SKM-1 (cell line): ENCODE measurements around the gene SLC4A11.

Source experiments
- DNase-seq: peaks from one replicate; lab custom pipeline; 2025; ENCODE audit not compliant: unreplicated experiment; lab: John Stamatoyannopoulos, UW

Gene SLC4A11

DNA sequence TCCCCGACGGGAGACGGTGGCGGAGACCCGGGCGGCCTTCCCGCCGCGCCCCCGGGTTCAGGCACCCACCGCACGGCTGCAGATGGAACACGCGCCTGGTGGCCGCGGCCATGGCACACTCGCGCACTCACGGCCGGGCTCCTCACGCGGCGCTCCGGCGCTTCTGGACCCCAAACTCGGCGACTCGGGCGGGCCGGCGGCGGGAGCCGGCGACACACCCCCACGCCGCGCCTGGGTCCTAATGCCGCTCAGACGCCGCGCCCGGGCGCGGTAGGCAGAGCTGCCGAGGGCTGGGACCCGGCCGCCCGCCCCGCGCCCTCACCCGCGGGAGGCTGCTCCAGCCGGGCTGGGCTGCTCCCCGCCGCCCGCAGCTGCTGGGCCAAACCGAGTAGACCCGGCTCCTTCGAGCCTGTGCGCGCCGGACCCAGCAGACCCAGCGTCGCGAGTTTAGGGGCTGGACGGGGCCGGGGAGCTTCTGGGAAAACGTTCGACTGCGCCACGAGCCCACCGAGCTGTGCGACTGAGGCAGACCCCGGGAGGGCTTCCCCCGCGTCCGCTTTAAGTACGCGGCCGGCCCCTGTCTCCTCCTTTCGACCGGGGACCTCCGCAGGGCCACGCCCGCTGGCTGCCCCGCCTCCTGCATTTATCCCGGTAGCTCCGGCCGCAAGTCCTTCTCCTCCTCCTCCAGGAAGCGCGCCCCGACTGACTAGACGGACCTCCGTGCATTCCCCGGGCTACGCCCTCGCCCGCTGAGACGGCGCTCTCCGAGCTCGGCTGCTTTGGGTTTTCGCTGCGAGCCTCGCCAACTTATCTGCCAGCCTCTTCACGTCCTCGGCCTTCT is at the start of gene SLC4A11:
Gene SLC4A11 (minus strand): TSS at position 165 of the 841 bp plus-strand sequence. CDS start 53 bp downstream, at position 112.
- DNase-seq, result no peak

DNA sequence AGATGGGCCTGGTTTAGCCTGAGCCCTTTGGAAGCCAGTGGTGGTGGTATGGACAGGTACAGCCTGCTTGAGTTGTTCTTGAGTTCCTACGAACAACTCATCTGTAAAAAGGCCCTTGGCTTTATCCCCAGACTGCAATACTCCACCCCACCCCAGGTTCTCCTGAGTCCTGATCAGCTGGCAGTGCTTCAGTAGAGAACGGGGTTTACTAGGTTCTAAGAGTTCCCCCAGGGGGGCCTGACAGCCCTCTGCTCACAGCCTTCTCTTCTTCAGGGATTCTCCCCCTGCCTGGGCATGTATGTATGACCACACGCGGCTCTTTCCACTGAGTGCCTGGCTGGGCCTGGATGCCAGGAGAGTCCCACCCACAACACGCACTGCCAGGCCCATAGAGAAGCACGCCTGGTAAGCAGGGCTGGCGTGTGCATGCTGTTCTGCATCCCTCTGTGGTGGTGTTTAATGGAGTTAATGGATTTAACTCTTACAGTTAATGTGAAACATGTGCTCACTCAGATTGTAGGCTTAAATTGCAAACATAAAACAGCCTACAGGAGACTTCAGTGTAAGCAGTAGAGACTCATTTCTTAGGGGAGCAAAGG is 44.3 kb upstream of the SLC4A11 start:
- no peak for DNase-seq

GRCh38 chr20:3282271-3283221 is 43.6 kb upstream of the SLC4A11 start:
- no peak for DNase-seq

GRCh38 chr20:3281437-3281836 is 42.4 kb upstream of the SLC4A11 start:
- DNase-seq, result no peak

- DNase-seq, result no peak
Observed at GRCh38 chr20:3279761-3280160, 40.8 kb upstream of the SLC4A11 start.

- DNase-seq, result no peak
Observed at GRCh38 chr20:3277686-3278465, 38.9 kb upstream of the SLC4A11 start.

GRCh38 chr20:3276680-3277015 is 37.7 kb upstream of the SLC4A11 start:
- DNase-seq, result no peak

DNA sequence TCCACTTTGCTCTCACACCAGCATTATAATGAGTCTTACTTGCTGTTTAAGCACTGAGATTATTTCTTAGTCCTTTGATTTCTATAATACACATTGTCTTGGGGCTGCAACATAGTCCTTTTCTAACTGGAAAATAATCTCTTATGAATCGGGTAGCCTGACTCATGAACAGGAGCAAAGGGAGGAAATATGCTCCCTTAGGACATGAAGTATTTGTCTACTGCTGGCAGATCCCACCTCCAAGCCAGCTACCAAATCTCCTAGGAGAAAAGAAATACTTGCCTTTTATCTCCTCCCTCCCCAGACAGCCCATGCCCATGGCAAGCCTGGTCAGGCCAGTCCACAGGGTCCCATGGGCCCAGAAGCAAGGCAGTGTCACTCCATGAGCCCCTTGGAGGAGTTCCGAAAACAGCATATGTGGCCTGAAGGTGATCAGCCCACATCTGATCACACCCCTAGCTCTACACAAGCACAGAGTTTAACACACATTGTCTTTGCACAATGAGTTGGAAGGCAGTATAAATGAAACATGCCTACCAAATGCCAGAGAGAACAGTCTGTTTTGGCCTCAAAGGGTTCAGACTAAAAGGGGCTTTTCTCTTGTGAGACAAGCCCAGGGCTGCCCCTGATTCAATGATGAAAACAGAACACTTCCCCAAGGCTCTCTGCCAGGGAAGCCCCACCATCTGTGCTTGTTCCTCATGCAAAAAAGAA is 37.1 kb upstream of the SLC4A11 start:
- no peak for DNase-seq

DNA sequence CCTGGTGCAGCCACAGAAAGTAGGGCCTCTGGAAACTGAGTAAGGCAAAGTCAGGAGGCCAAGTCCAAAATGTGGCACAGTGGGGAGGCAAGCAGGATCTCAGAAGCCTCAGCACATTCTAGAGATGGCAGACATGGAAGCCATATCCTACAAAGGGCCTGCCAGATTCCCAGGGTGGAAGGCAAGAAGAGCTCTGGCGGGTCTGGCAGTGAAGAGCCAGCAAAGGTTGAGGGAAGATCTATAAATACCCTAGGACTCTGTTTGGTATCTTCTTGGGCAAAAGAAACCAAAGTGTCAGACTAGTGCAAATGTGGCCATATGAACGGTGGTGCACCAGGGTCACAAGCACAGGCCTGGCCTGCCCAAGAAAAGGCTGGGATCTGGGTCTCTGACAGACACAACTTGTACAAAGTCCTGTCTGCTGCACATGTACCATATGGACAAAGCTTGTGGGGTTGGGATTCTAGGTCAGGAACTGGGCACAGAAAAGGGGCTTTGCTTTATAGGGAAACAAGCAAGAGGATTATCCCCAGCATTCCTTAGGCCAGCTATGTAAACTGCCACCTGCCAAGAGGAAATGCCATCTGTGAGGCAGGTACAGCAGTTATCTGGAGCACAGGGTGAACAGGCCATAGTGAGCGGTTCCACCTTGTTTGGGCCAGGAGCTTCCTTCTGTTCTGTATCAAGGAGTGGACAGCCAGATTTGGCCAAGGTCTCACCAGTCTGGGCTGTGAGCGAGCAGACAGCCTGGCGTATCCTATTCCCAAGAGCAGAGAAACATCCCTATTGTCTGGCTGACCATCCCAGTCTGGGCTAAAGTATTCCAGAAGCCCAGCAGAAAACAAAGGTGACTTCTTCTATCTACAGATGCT is 36.3 kb upstream of the SLC4A11 start:
- no peak for DNase-seq

- no peak for DNase-seq
Observed at GRCh38 chr20:3273371-3273770, 34.4 kb upstream of the SLC4A11 start.

- DNase-seq, result no peak
Observed at GRCh38 chr20:3270051-3270450, 31.1 kb upstream of the SLC4A11 start.

DNA sequence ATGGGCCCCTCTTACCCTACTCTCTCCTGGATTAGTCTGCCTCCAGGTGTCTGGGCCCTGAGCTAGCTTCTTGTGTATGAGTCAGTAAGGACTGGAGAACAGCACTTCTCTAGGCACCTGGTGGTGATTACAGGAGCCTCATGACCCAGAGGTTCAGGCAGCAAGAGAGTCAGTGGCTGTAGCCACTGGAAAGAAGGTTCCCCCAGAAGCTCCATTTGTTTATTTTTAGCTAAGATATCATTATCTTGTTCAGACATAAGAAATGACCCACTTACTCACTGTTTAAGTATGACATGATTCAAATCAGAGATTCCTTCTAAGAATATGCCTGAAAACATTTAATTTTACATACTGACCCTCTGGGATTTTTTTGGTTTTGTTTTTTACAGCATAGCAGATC is 23.6 kb upstream of the SLC4A11 start:
- DNase-seq, result no peak

DNA sequence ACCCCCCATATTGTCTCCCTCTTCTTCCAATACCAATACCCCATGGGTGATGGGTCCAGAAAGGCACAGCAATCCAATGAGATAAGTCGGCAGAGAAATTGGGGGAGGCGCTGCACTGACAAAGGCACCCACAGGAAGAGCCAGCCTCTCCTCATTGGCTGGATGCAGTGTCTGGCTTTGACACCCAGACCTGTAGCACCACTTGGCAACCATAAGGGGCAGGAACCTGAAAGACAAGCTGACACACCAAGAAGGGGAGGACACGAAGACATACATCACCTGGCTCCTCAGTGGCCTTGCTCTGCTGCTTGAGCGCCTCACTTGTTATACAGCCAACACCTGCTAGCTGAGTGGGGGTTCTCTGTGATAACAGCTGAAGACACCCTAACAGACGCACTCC is 19.4 kb upstream of the SLC4A11 start:
- no peak for DNase-seq

GRCh38 chr20:3255728-3256127 is 16.7 kb upstream of the SLC4A11 start:
- DNase-seq, result no peak

DNA sequence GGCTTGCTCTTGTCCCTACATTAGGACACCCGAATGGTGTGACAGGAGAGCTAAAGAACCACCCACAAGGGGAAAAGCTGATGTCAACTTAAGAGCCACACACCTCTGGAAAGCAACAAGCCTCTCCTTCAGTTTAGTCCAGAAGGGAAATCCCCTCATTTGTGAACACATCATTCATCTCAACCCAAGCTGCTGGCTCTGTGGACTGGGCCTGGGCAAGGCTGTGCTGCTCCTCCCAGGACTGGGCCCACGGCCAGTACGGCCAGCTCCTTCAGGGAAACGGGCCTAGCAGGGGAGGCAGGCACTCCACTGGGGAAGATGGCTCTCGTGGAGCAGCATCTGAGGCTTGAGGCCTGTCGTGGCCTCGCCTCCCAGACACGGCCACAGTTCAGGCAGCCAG is 12.8 kb upstream of the SLC4A11 start:
- DNase-seq, result no peak

DNA sequence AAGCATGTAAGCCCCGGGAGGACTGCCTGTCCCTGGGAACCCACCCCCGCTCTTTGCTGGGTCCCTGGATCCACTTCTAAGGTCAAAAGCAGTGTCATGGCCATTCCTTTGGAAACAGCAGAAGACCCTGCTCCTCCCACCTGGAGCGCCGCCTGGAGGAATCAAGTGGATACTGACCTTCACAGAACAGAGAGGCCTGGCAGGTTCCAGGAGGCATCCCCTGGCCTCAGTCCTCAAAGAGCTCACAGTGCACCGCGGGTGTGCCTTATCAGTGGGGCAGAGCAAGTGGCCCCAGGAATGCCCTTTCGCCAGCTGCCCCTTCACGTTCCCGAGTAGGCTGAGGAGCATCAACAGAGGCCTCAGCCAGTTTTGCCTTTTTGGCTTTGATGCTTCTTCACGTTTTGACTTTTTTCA is 11.1 kb upstream of the SLC4A11 start:
- DNase-seq, result no peak

DNA sequence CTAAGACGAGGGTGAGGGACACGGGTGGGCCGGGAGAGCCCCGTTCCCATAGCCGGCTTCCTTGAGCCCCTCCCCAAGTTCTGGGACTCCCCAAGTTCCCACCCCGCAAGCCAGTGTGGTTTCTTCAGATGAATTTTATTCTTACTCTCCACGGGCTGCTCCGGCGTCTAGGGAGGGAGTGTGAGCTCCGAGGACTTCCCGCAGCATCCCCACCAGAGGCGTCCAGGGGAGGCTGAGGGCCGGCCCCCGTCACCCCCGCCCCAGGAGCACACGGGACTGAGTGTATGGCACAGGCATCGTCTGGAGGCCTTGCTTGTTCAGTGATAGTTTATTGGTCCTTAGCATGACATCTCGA is 10.0 kb upstream of the SLC4A11 start:
- DNase-seq, result no peak

DNA sequence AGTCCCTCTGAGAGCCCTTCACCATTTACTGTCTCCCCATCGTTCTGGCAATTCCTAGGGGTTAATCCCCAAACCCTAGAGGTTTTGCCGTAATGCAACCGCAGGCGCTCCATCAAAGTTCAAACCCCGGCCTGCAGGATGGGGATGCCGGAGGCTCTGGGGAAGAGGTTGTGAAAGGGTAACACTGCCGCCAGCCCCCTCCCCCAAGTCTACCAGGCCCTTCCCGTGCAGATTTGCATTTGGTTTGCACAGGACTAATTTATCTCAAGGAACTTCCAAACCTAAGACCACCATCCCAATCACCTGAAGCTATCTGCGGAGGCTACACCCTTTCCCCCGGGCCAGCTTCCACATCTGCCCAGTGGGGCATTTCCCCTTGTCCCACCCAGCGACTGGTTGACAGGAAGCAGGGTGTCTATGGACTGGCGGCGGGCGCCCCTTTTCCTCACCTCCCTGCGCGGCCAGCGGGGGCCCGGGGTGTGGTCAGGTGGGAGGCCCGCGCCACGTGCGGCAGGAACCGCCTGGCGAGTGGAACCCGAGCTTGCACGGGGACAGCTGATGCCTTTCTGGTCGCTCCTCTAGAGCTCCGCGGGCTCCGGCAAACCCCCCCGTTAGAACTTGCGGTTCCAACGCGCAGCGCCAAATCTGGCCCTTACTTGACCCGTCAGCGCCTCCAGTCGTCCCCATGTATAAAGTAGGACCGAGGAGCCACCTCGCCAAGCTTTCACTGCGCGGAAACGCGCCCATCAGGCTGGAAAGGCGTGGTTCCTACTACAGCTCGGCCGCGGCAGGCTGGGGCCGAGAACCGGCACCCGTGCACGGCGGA is 9.4 kb upstream of the SLC4A11 start:
- DNase-seq, result no peak

- DNase-seq, result no peak
Observed at GRCh38 chr20:3247638-3248037, 8.6 kb upstream of the SLC4A11 start.
